ENCODE data around the gene SH3RF2. TPM values are rescaled to one million over a fixed set of nuclear protein-coding genes. Genes with fewer than 3 reads are reported as not detected.
A peak's percentile ranks its signal among the peaks of the same experiment; 100 is the strongest.
"Not testable (repeated sequence)": the region's sequence is repeated elsewhere in the genome, so short reads cannot be mapped to it uniquely, and the experiment has no call there.

Gene SH3RF2
- polyA plus RNA-seq, 1 donor, result 9.3 TPM

DNA sequence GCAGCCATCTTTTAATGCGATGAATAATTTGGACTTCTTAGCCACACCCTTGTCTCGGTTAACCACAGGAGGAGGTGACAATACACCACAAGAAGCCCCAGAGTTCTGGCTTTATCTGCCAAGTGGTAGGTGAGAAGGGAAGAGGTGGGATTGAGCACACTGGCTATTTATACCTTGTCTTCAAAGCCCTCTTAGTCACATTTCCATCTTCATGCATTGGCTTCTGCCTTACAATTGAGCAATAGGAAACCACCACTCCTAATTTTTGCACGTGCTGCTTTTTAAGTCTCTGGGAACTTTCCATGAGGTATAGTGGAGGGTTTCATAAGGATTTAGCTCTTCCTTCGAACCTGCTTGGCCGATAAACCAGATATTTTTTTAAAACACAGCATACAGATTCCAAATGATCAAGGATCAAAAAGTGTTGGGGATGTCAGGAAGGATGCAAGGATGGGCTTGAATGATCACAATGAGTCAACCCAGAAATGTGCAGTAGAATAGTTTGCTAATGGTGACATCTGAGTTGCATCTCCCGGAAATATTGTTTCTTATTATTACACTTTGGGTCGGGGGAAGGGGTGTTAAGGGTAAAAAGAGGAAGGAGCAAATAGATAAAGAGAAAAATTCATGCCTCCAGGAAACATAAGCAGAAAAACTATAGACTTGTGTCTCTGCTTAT is 143.5 kb downstream of the SH3RF2 start:
- DNase-seq (ENCODE audit: low read depth), result no peak

DNA sequence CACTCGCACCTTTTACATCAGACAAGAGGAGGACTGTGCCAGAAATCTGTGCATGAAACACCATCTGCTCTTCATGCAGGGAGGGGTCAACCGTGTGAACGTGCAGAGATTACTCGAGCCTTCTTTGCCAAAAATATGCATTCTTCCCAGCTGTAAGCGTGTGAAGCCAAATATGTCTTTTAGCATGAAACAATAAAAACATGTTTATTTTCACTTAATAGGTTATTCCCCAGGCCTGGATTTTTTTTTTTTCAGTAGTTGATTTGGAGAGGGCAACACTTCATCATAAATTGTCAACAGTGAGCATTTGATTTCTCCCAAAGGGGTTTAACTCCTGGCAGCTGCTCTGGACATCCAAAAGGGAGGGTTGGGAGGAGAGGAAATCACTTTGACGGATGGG is 145.2 kb downstream of the SH3RF2 start:
- peak; percentile 46 for DNase-seq (ENCODE audit: low read depth)

DNA sequence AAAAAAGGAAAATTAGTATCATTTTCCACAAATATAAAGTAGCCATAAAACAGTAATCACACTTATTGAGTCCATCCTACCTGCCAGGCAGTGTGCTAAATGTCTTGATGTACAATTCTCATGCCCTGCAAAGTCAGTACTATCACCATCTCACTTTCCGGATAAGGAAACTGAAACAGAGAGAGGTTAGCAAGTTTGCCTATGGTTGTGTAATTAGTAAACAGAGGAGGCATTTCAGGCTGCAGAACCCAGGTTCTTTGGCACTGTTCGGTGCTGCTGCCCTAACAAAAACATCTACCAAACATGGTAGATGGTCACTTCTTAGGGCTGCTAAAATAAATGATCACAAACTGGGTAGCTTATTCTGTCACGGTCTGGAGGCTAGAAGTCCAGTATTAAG is 146.4 kb downstream of the SH3RF2 start:
- DNase-seq (ENCODE audit: low read depth), result no peak

DNA sequence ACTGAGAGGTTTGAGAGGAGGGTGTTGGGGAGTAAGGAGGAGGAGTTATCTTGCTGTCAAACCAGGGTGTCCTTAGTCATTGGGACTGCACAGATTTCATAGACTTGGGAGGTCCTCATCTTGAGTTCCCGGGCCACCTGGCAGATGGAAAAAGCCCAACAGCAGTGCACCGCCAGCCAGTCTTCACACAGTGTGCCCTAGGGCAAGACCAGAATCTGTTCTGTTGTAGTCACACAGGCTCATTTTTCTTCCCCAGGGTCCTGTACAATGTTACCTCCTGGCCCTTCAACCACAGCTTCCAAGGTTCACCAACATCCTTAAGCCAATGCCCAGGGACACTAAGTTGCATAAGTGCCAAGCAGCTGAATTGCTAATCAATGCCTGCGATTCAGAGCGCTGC is 148.0 kb downstream of the SH3RF2 start:
- DNase-seq (ENCODE audit: low read depth), result no peak

DNA sequence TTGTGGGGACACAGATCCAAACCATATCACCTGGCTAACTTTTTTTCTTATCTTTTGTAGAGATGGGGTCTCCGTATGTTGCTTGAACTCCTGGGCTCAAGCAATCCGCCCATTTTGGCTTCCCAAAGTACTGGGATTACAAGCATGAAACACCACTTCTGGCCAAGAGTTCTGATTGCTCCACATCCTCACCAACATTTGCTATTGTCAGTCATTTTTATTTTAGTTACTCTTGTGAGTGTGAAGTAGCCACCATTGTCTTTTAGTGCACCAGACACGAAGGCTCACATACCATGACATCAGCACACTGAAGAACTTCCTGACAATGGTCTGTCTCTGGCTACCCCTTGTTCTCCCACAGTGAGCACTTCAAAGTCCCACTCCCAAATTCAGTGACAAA is 151.7 kb downstream of the SH3RF2 start:
- no peak for DNase-seq (ENCODE audit: low read depth)

DNA sequence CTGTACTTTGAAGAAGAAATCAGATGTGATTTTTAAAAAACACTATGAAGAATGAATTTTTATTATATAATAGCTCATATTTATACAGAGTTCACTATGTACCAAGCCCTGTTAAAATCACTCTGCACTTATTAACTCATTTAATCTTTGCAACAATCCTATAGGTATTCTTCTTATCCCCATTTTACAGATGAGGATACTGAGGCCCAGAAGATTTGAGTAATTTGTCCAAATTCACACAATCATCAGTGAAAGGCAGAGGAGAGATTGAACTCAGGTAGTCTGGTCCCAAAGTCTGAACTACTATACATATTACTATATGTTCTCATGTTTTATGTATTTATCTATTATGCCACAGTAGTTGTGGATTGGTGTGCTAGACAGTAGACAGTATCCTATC is 152.9 kb downstream of the SH3RF2 start:
- no peak for DNase-seq (ENCODE audit: low read depth)

DNA sequence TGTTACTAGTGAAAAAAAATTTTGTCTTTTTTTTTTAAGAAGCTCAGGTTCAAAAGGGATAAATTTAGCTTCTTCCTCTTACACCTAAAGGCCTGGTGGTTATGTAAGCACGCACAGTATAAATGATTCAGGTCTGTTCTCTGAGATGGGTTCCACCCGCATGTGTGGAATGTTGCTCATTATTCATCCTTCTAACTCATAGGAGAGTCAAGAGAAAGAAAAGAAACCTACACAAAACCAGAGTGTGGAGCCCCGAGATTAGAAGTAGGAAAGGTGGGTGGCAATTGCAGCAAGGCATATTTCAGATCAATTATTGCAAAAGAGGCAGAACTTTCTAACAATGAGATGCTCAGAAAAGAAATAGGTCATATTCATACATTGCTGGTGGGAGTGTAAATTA is 155.5 kb downstream of the SH3RF2 start:
- no peak for DNase-seq (ENCODE audit: low read depth)

DNA sequence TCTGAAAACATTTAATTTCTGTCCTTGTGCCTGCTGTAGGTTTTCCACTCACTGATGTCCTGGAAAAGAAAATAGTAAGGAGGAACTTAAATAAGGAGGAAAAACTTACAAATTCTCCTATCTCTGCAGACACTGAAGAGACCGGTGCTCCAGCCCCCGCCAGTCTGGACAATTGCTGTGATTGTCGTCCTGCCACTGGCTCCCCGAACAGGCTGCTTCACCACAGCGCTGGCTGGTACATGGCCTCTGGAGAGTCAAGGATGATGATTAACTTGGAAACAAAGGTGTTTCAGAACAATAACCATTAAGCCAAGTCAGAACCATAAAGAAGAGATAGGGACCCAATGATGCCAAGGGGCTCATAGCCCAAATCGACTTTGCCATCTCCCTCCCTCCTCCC is 161.7 kb downstream of the SH3RF2 start:
- no peak for DNase-seq (ENCODE audit: low read depth)

DNA sequence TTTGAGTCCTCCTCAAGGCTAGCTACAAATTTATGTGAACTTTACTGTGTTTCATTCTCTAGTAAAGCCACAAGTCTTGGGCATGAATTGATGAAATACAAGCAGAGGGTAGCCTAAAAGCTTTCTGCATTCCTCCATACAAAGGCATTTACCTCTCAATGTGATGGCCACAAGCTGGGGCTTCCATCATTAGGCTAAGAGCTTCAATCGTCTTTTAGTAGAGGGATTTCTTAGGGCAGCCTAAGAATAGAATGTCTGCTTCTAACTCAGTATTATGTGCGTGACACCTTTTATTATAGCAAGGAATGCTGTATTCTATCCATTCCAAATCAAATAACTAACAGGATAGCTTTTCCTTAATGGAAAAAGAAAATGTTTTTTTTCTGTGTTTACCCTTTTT is 165.3 kb downstream of the SH3RF2 start:
- DNase-seq (ENCODE audit: low read depth), result no peak

DNA sequence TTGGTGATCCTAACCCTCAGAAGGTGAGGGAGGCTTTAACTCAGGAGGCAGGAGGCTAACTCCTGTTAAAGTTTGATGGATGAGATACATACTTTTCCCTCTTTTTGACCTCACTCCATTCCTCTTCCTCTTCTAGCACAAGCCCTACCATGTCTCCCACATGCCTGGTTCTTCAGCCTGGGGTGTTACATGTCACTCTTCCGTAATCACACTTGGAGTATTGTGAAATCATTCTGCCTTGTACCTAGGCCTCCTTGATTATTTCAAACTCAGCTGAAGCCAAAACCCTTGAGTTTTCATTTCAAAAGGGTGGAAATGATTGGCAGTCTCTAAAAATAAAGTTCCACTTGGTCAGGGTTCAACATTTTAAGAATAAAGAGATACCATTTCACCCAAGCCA is 167.2 kb downstream of the SH3RF2 start:
- DNase-seq (ENCODE audit: low read depth), result no peak

DNA sequence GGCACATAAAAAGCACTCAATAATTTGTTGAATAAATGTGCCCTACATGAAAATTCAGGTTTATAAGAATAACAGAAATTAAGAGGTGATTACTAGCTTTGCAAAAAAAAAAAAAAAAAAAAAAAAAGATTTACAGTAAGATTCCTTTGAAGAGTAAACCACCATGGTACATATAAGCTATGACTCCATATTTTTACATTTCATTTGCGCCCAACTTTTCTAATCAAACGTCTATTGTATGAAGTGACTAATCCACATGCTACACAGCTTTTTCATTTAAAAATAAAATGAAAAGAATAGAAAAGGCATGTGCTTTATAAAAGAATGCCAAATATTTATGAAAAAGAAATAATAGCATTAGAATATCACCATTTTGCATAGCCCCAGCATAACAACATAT is 169.1 kb downstream of the SH3RF2 start, which contains the start of gene PLAC8L1:
Gene PLAC8L1 (minus strand): TSS at position 101 of the 400 bp plus-strand sequence. CDS start 1,266 bp downstream, outside the sequence.
- DNase-seq (ENCODE audit: low read depth), result no peak

DNA sequence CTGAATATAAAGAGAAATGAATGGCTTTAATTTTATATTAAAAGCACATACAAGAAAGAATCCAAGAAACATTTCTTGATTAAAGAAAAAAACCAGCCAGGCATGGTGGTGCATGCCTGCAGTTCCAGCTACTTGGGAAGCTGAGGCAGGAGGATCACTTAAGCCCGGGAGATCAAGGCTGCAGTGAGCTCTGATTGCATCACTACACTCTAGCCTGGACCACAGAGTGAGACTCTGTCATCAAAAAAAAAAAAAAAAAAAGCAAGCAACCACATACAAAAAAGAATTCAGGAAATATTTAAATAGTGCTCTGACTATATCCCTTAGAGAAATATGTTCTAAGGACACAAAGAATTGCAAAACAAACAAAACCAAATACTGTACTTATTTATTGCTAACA is 171.5 kb downstream of the SH3RF2 start:
- no peak for DNase-seq (ENCODE audit: low read depth)

DNA sequence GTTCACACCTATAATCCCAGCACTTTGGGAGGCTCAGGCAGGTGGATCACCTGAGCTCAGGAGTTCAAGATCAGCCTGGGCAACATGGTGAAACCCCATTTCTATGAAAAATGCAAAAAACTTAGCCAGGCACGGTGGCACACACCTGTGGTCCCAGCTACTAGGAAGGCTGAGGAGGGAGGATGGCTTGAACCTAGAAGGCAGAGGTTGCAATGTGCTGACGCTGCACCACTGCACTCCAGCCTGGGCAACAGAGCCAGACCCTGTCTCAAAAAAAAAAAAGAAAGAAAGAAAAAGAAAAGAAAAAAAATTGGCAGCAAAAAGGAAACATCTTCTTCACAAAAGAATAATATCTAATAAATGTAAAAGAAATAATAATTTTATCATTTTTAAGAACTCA is 172.5 kb downstream of the SH3RF2 start:
- not testable (repeated sequence) for DNase-seq (ENCODE audit: low read depth)

DNA sequence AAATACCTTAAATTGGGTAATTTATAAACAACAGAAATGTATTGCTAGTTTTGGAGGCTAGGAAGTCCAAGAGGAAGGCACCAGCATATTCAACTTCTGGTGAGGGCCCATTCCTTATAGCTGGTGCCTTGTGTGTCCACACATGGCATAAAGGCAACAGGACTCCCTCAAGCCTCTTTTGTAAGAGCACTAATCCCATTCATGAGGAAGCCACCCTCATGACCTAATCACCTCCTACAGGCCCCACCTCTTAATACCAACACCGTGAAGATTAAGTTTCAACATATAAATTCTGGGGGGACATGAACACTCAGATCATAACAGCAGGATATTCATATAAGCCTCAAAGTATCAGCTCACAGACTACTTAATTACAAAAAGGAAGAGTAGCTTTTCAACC is 173.0 kb downstream of the SH3RF2 start:
- no peak for DNase-seq (ENCODE audit: low read depth)

DNA sequence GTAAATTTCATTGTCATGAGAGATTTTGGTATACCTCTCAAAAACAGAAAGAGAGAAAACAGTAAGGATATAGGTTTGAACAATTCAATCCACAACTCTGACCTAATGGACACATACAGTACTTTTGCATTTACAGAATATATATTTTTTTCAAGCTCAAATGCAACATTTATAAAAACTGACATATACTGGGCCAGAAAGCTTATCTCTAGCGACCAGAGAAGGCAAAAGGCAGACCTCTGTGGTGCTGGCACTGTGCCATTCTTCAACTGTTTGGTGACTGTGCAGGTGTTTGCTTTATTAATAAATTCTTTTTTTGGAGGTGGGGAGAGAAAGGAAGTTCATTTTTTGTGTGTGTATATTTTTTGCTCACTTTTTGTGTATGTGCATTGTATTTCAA is 175.0 kb downstream of the SH3RF2 start:
- DNase-seq (ENCODE audit: low read depth), result no peak

DNA sequence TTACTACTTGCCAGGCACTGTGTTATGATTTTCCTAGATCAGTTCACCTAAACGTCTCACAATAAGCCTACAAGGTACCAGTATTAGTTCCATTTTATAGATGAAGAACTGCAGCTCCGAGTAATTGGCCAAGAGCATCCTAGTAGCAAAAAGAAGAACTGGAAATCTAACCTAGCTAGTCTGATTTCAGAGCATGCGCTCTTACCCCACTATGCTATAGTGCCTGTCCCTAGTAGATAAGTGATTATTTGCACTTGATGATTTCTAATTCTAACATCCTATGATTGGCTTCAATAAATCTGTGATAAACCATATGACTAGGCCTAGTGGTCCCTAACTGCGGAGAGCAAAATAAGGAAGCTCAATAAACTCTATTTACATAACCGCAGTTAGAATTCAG is 176.1 kb downstream of the SH3RF2 start:
- DNase-seq (ENCODE audit: low read depth), result no peak

Other genes with a start within 250 kb of the SH3RF2 start
- gene PRELID2, start 101.2 kb upstream of the SH3RF2 start, polyA plus RNA-seq (ENCODE audit: insufficient read length), result 3.6 TPM
- gene GRXCR2, start 63.6 kb upstream of the SH3RF2 start, polyA plus RNA-seq (ENCODE audit: insufficient read length), result not detected
- 0.73 TPM for gene PLAC8L1, start 169.0 kb downstream of the SH3RF2 start, polyA plus RNA-seq (ENCODE audit: insufficient read length)
- 103 TPM for gene LARS1, start 246.1 kb downstream of the SH3RF2 start, polyA plus RNA-seq (ENCODE audit: insufficient read length)